ENCODE measurements around the gene MUC20.
"Not testable (repeated sequence)": the region's sequence is repeated elsewhere in the genome, so short reads cannot be mapped to it uniquely, and the experiment has no call there.

MUC20 gene

DNA sequence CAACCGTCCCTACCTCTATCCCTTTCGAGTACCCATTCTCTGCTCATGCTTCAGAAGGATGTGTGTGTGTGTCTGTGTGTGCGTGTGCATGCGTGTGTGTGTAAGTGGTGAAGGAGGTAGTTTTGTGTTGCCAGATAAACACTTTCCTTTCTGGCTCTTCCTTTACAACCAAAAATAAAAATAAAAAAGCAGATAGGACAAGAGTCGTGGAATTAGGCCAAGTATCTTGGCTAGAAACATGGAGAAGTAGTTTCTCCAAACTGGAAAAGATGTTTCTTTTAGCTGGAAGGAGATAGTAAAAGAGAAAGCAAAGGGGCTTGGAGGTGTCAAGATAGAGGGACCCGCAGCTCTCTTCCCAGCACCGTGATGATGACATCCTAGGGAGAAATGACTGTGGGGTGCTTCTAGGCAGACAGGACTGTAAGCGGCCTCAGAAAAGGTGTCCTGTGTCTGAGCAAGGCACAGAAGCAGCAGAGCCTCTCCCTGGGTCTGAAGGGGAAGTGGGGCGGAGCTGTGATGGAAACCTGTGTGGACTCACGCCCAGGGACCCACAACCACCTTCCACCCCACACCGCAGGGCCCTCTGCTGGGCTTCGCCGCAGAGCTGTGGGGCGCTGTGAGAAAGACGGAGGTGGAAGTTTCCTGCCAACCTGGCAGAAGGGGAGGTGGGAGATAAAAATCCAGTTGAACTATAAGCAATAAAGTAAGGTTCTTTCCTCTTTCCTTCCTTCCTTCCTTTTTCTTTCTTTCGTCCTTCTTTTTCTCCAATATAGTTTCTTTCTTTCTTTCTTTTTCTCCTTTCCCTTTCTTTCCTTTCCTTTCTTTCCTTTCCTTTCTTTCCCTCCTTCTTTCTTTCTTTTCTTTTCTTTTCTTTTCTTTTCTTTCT lies 35.3 kb downstream of the MUC20 start:
- FAIRE-seq: no peak

DNA sequence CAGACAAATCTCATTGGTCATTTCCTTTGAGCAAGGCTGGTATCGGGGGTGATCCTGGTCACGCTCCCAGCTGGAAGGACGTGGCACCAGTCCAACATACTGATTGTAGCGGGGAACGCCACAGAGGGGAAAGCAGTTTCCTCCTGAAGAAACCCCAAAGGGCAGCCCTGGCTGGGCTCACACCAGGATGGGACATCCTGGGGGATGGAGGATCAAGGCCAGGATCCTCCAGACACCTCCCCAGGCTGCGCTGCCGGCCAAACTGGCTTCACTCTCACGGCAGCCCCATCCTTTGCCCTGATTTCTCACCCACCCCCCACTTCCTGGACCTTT lies 36.6 kb downstream of the MUC20 start:
- FAIRE-seq: no peak

DNA sequence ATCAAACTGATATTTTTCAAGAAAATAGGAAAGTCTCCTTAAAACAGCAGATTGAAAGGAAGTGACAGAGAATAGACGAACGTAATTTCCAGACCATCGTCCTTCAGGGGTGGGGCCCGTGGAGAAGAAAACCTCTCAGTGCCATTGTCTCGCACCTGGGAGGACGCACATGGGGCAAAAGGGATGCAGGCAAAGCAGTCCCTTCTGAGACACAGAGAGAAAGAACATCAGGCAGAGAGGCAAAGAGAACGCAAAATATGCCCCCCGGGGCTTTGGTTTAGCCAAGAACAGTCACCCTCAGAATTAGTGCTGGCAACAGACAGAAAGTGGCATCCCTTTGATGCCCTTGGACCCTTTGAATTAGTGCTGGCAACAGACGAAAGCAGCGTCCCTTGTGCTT lies 37.0 kb downstream of the MUC20 start:
- FAIRE-seq: no peak

DNA sequence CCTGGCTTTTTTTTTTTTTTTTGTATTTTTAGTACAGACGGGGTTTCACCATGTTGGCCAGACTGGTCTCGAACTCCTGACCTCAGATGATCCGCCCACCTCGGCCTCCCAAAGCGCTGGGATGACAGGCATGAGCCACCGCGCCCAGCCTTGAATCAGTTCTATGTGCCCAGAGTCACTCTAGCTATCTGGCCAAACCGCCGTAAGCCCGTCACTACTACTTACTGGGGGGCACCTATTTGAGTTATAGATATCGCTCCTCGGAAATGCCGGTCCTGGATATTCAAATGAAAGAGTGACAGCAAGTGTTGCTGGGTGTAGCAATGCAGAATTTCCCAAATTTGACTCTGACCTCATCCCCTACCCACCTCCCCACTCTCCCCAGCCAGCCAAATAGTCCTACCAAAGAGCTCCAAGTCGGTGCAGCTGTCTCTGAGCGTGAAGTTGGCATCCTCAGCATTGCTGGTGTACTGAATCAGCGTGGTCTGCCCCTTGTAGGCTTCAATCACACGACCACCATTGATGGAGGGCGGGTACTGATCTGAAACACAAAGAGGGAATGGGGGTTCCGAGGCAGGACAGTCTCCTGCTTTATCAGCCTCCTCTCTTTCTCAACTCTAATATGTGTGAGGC lies 38.1 kb downstream of the MUC20 start:
- no peak for FAIRE-seq

DNA sequence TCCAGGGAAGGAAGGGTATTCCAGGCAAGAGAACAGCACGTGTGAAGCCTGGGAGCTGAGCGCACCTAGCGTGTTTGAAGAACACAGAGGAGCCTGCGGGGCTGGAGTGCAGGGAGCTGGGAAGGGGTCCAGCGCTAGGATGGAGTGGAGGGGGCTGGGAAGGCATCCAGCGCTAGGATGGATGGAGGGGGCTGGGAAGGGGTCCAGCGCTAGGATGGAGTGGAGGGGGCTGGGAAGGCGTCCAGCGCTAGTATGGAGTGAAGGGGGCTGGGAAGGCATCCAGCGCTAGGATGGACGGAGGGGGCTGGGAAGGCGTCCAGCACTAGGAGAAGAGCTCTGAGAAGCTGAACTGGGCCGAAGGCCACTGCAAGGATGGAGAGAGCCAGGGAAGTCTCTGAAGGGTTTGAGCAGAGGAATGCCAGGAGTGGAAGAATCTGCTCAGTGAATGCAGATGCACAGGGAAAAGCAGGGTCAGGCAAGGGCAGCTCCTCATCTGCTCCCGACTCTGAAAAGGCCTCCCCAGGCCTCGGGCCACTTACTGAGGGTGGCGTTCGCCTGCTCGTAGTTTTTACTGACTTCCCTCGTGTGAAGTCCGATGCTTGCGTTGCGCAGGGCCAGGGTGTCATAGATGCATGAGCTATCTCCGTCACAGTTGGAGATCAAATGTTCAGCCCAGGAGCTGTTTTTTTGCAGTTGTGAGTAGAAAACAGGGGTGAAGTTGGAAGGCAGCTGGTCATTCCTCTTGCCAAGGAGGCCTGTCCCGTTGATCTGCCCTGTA lies 39.8 kb downstream of the MUC20 start:
- FAIRE-seq: no peak

DNA sequence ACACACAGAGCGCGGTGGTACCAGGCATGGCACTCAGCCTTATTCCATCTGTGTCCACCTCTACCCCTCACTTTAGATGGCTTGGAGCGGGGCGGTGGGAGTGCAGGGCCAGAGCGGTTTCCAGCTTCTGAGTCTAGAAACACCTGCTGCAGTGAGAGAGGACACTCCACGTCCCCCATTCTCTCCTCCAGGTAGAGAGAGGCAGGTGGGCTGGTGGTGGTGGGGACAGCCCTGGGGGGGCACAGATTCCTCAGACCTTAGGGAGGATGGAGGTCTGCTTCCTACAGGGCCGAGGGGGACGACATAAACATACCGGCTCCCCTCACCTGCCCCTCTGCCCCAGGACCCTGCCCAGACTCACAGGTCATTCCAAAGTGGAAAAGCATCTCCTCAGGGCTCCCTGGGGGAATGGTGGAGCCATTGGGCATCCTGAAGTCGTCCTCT lies 40.4 kb downstream of the MUC20 start:
- FAIRE-seq: no peak

DNA sequence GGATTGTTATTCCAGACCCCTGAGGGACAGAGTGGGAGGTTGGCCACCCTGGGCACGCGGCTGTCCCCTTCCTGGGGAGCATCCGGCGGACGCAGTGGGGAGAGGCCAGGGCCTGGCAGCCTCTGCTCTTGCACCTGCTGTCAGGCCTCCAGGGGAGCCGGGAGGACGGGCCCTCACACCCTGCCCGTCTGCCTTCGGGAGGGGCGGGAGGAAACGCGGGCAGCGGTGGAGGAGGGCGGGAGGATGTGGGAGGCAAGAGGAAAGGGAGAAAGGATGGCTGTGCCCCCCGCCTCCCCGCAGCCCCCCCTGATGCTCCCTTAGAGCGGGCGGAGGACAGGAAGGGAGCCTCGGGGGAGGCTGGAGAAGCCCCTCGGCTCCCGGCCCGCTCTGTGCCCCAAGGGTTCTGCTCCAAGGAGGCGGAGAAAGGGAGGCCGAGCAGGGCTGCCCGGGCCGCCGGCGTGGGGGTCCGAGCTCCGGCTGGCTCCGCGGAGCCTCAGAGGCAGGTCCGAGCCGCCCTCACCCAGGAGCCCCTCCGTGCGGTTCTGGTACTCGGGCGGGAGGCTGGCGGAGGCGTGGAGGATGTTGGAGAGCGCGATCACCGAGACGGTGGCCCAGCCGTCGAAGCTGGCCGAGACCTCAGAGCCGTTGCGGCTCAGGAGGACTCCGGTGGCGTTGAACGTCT lies 40.9 kb downstream of the MUC20 start:
- no peak for FAIRE-seq

DNA sequence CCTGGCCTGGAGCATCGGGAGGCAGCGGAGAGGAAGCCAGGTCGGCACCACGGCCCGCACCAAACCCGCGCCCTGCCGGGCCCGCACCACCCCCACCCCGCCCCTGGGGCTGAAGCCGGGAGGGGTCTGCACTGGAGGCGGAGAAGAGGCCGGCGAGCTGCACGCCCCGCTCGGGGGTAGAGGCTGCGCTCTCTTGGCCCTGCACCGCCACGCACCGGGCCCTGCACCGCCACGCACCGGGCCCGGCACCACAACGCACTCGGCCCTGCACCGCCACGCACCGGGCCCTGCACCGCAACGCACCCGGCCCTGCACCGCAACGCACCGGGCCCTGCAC lies 41.4 kb downstream of the MUC20 start:
- no peak for FAIRE-seq

DNA sequence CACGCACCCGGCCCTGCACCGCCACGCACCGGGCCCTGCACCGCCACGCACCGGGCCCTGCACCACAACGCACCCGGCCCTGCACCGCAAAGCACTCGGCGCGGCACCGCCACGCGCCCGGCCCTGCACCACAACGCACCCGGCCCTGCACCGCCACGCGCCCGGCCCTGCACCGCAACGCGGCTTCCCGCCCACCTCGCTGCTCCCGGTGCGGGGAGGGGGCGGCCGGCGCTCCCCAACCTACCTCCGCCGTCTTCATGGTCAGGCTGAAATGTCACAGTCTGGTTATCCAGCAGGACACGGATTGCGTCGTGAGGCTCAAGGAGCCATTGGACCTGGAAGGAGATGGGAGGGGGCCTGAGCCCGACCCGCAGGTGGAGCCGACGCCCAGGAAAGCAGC lies 41.8 kb downstream of the MUC20 start:
- no peak for FAIRE-seq

DNA sequence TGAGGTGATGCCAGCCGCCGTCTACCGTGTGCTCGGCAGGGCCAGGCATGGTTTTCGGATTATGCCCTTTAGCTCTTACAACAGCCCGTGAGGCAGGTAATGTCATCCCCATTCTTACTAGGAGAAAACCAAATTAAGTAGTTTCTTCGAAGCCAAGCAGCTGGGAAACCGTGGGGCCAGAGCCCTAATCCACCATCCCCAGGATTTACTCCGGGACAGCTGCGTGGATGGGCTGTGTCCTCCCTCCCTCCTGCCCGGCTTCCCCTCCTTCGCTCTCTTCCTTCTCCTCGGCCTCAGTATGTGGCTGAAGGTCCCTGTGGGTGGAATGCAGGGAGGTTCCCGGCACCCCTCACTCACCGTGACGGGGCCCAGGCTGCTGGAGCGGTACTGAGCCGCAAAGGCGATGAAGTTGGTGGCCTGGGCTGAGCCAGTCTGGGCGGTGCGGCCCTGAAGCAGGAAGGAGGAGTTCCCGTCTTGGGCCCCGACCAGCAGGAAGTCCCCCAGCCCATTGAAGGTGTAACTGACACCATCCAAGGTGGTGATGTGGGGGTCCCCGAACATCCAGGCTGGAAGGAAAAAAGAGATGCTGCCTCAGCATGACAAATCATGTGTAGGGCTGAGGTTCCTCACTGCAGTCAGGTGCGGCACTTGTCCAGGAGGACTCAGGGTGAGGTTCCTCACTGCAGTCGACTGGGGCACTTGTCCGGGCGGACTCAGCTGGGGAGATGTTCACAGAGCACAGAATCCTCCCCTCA lies 42.5 kb downstream of the MUC20 start:
- no peak for FAIRE-seq

DNA sequence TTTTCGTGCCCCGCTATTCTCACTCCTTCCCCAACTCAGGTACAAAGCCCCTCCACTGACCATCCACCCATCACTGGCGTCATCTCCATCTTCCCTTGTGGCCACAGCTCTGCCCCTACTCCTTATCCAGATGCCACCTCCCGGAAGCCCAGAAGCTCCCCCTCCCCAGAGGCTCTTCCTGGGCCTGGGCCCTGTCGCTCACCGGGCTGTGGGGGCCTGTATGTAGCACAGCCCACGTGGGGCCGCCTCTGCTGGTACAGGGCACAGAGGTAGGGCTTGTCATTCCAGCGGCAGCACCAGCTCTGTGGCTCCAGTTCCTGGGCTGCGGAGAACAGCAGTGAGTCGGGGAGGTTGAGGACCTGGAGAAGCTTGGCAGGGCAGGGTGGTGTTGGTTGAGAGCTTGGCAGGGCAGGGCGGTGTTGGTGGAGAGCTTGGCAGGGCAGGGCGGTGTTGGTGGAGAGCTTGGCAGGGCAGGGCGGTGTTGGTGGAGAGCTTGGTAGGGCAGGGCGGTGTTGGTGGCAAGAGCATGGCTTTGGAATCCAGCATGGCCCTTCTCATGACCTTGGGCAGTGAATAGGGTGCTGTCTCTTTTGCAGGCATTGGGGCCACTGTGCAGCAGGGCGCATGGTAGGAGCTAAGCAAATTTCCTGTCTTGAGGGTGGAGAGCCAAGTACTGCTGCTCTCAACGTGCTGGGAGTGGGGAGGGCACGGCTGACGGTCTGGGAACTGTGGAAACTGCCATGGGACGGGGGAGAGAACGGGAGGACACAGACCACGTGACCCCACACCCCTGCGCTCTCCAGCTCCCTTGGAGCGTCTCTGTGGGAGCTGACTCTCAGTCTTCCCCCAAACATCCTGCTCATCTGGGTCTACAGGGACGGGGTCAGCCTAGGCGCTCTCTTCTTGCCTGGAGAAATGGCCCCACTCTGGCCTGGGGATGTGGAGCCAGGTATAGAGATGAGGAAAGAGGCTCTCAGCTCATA lies 43.4 kb downstream of the MUC20 start:
- no peak for FAIRE-seq

DNA sequence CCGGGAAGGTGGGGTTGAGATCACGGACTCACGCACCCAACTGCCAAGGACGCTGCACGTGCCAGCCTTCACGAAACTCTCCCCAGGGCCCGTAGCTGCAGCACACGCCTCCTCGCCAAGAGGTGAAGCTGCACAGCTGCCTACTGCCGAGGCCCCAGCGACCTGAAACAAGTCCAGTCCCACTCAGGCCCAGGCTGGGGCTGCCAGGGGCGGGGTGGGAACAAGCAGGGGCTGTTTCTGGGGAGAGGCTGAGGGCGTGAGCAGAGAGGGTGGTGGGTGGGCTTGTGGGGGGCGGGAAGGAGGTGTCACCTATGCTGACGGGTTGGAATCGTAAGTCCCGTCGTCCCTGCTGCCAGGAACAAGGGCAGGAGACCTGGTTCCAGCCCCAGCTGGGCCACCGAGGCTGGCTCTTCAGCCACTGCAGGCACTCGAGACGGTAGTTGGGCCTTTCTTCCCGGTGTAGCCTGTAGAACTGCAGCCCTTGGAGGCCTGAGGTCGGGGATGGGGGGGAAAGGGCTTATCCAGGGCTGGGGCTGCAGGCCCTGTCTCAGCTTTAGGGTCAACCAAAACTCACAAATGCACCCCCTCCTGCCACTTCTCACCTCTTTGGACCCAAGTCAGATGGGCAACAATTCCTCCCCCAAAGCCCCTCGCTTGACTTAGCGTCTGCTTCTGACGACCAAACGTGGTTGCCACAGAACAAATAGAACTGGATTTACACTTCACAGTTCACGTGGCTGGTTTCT lies 44.4 kb downstream of the MUC20 start:
- FAIRE-seq: no peak

DNA sequence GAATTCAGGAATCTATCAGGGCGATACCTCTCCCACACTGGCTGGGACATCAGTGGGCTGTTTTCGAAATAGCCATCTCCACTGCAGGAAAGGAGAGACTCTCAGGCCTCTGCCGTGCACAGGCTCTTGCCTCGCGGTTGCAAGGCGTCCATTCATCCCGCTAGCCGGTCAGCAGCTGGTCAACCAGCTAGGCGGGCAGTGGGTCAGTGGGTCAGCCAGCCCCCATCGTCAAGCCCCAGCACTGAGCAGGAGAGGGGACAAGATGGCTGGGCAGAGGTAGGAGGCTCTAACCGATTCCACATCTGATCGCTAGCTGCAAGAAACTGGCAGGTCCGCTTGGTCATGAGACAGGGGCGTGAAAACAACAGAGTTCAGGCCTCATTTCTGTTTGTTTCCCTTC lies 45.9 kb downstream of the MUC20 start:
- no peak for FAIRE-seq

DNA sequence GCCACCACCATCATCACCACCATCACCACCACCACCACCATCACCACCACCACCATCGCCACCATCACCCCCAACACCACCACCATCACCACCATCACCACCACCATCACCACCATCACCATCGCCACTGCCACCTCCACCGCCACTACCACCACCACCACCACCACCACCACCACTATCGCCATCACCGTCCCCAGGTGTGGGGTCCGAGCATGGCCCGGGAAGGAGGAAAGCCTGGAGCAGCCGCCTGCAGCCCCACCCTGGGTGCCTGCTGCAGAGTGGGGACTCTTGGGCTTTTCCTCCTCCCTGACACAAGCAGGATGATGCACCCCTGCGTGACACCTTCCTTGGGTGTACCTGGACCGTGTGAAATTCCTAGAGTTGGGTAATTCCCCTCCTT lies 47.0 kb downstream of the MUC20 start:
- no peak for FAIRE-seq

DNA sequence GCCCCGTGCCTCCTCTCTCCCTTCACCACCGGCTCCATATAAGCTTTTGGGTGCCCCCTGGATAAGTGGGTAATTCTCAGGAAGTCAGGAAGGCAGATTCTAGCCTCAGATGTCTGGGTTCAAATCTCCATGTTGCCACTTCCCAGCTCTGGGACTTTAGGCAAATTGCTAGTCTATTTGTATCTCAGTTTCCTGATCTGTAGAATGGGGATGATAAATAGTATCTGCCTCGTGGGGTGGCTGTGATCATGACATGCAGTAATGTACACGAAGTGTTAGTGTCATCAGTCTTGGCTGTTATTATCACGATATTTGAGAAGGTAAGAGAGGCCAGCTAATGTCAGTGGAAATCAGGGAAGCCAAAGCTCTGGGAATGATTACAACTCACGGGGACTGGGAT lies 47.6 kb downstream of the MUC20 start:
- no peak for FAIRE-seq

DNA sequence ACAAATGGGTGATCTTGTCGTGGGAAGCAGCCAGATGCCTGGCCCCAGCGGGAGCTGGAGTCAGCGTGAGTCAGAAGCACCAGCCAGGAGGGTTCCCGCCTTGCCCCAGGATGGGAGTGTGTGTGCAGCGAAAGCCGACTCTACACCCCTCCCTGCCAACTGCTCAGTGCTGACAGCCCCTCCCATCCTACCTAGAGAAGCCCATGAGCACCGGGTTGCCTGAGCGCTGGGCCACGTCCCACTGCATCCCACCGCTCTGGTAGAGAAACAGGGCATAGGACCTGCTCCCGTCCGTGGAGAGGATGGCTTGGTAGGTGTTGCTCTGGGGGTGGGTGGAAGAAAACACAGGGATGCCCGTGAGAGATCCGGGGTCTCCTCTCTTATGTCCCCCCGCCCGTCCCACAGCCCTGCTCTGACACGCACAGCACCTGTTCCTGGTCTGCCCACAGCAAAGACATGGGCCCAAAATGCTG lies 48.1 kb downstream of the MUC20 start:
- no peak for FAIRE-seq

DNA sequence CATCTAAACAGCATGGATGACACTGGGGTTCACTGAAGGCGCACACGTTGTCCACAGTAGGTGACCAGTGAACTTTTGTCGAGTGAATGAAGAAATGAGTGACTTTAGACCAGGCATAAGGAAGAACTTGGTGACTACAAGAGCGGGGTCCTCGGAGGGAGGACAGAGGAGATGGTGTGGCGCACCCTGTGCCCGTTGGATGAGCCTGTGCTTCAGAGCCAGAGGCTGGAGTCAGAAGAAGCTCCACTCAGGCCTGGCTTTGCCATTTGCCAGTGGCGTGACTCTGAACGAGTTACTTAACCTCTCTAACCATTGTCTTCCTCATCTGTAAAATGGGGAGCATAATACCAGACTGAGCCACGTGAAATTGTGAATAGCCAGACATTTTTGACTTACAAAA lies 48.8 kb downstream of the MUC20 start:
- FAIRE-seq: no peak

DNA sequence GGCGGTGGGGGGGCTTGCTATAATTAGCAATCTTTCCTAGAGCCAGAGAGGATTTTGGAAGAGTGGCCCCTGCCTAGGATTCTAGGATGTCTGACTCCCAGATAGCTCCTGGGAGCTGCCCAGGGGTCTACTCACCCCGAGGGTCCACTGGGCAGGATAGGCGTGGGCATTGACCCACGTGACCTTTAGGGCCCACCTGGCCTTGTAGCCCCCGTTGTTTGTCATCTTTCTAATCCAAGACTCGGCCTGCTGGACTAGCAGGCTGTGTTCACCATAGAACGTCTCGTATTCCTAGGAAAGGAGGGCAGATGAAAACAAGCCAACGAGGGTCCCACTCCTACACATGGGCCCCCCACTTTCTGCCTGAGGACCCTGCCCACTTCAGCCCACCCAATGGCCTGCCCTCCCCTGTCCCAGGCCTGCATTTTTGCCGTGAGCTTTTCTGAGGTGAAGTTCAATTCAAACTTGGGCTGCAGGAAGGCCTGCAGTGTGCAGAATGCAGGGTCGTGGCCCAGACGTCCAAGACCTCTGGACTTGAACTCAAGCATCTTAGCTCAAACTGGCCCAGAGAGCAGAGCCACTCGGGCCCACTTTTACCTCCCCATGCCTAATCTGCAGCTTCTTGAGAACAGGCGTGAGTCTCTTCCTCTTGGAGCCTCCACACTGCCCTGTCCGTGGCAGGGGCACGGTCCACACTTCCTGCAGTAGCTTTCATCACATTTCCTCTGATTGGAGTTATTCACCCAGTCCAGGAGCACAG lies 49.5 kb downstream of the MUC20 start:
- no peak for FAIRE-seq

DNA sequence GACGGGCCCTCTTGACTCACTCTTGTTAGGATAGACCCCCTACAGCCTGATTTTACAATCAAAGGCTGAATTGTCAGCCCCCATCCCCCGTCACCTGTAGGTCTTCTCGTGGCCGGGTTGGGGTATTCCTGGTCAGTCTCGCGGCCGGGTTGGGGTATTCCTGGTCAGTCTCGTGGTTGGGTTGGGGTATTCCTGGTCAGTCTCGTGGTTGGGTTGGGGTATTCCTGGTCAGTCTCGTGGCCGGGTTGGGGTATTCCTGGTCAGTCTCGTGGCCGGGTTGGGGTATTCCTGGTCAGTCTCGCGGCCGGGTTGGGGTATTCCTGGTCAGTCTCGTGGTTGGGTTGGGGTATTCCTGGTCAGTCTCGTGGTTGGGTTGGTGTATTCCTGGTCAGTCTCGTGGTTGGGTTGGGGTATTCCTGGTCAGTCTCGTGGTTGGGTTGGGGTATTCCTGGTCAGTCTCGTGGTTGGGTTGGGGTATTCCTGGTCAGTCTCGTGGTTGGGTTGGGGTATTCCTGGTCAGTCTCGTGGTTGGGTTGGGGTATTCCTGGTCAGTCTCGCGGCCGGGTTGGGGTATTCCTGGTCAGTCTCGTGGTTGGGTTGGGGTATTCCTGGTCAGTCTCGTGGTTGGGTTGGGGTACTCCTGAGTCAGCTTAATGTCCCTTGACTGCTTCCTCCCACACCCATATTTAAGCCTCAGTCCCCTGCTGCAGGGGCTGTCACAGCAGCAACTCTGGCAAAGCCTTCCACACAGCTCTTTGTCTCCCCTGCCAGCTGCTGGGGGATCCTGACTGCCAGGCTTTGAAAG lies 50.3 kb downstream of the MUC20 start:
- FAIRE-seq: not testable (repeated sequence)
